Activated T-helper 17 cell treated with anti-CD3 and anti-CD28 coated beads, Interleukin-2, amount 50 U/mL, for 72 hours (primary cell): ENCODE data around the gene MAT2B. TPM values are rescaled to one million over a fixed set of nuclear protein-coding genes. Genes with fewer than 3 reads are reported as not detected.
A peak's percentile ranks its signal among the peaks of the same experiment; 100 is the strongest.

ENCODE experiments used
- ATAC-seq: fragments of 150-1000 bp; cut with Tn5 transposase; replicated peaks from 2 replicates; pipeline ENCODE4 v1.10.0; 2021; ENCODE audit warnings: mild to moderate bottlenecking, moderate library complexity
- H3K27ac Mint-ChIP-seq: one replicate; pipeline ENCODE4 v1.8.0; 2022; ENCODE audit warnings: mixed read lengths
- H3K27me3 Mint-ChIP-seq: one replicate; pipeline ENCODE4 v1.8.0; 2022; ENCODE audit warnings: mixed read lengths
- H3K36me3 Mint-ChIP-seq: one replicate; pipeline ENCODE4 v1.8.0; 2022; ENCODE audit warnings: low read depth, mild to moderate bottlenecking, mixed read lengths
- H3K4me1 Mint-ChIP-seq: one replicate; pipeline ENCODE4 v1.8.0; 2022; ENCODE audit warnings: mixed read lengths
- H3K4me3 Mint-ChIP-seq: one replicate; pipeline ENCODE4 v1.8.0; 2022; ENCODE audit warnings: mild to moderate bottlenecking, mixed read lengths
- H3K9me3 Mint-ChIP-seq: one replicate; pipeline ENCODE4 v1.8.0; 2022; ENCODE audit warnings: mixed read lengths
- total RNA-seq, 2 donors: library from RNA; stranded (reverse); gene quantifications; one replicate each; pipeline ENCODE4 v1.2.3, GENCODE V29; 2022

Gene MAT2B
- total RNA-seq, 2 donors from 2014 or later: 80.0 to 127 TPM

DNA sequence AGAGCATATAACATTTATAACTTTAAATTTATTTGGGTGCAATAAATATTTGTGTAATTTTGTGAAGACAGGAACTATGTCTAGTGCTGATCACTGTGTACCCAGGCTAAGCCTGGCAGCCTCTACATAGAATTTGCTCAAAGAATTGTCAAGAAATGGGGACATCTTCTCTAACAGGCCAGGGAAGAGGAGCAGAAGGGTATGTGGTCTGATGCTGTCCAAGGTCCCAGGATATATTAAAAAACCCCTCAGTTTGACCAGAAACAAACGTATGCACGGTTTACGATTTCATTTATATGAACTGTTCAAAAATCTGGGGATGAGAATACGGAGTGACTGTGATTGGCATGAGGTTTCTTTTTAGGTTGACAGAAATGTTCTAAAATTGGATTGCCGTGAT is 55.9 kb downstream of the MAT2B start:
- Mint-ChIP-seq H3K27ac (no peak overlapping the region), H3K4me3 (no peak overlapping the region), H3K9me3 (no peaks in the 10 kb centered on the region), H3K4me1 (no peaks in the 10 kb centered on the region), H3K27me3 (peaks cover 26% of the 10 kb centered on the region), H3K36me3 (no peaks in the 10 kb centered on the region)
- ATAC-seq: no peak

DNA sequence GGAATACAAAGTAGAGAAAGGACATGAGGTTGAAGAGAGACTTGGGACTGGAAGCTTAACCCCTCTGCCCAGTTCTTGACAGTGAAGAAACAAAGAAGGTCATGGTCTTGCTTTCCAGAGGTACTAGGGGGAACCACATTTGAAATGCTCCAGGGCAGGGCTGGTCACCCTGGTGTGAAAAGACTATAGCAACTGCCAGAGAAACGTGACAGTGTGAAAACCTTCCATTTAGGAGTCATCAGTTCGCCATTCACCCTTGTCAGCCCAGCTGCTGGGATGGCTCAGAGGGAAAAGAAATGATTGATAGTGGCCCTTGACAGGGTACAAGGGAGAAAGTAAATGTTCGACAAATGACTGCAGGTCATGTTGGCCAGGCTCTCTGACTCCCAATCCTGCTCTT is 56.7 kb downstream of the MAT2B start:
- H3K4me3 Mint-ChIP-seq: no peak overlapping the region
- no peaks in the 10 kb centered on the region for H3K9me3 Mint-ChIP-seq
- peaks cover 32% of the 10 kb centered on the region for H3K27me3 Mint-ChIP-seq
- H3K27ac Mint-ChIP-seq: no peak overlapping the region
- no peak for ATAC-seq
- H3K4me1 Mint-ChIP-seq: peaks cover 5% of the 10 kb centered on the region
- H3K36me3 Mint-ChIP-seq: no peaks in the 10 kb centered on the region

DNA sequence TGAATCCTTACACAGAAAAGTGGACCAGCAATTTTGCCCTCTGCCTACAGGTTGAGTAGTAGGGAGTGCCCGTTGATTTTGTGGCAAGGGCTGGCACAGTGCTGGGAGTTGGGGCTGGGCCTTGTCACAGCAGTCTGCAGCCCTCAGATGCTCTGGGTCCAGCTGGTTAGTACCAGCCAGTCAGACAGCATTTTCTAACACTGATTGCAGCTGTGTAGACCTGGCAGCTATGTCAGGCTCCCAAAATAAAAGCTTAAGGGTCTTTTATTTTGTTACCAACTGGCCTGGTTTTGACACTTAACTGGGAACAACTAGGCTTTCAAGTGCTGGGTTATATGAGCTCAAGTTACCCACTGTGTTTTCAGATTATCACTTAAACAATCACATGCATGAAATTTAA is 57.7 kb downstream of the MAT2B start:
- Mint-ChIP-seq H3K4me3 (no peak overlapping the region), H3K27ac (no peak overlapping the region), H3K36me3 (no peaks in the 10 kb centered on the region), H3K9me3 (no peaks in the 10 kb centered on the region), H3K27me3 (peaks cover 43% of the 10 kb centered on the region), H3K4me1 (peaks cover 5% of the 10 kb centered on the region)
- ATAC-seq: no peak

DNA sequence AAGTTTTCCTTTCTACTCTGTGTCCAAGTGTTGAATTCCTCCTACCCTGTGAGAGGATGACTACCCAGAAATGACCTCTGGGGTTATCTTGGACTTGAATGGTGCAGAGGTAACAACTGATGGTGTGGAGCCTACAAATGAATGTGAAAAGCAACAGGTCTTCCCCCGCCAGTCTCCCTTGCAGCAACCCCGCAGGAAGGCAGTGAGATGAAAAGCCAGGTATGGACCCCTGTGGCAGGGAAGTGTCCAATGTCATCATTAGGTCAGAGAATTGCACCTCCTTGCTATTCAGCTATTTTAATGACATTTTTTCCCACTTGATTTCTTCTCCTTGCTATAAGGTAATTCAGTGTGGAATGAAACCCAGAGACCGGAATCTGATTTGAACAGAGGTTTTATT is 58.5 kb downstream of the MAT2B start:
- Mint-ChIP-seq H3K27ac (no peak overlapping the region), H3K4me1 (peaks cover 5% of the 10 kb centered on the region), H3K36me3 (no peaks in the 10 kb centered on the region), H3K4me3 (no peak overlapping the region), H3K27me3 (peaks cover 46% of the 10 kb centered on the region), H3K9me3 (no peaks in the 10 kb centered on the region)
- ATAC-seq: no peak

DNA sequence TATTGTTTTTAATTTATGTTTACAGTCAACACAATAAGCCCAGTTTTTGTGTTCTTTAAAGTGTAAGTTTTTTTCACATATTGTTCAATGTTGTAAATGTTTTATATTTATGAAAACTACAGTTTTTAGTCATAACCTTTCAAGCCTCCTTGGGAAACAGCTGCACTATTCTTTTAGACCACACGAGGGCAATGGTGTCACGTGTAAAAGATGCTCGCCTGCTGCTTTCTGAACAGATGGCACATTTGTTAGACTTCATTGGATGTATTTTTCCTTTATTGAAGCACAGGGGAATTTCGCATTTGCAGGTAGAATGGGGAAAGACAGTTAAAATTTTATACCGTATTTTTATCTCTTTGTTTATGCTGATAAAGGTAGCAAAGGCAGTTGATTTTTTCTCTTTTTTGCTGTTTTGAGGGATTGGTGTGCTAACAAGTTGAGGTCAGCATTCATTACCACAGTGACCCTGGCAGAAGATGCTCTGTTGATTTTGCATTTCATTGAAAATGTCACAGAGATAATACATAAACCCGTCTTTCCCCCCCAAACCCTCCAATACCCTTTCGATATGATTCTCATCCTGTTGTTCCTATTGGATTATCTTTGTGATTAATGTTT is 59.0 kb downstream of the MAT2B start:
- Mint-ChIP-seq H3K9me3 (no peaks in the 10 kb centered on the region), H3K27ac (no peak overlapping the region), H3K27me3 (peaks cover 51% of the 10 kb centered on the region), H3K36me3 (no peaks in the 10 kb centered on the region), H3K4me3 (peak overlapping the region; percentile 33), H3K4me1 (peaks cover 5% of the 10 kb centered on the region)
- no peak for ATAC-seq

DNA sequence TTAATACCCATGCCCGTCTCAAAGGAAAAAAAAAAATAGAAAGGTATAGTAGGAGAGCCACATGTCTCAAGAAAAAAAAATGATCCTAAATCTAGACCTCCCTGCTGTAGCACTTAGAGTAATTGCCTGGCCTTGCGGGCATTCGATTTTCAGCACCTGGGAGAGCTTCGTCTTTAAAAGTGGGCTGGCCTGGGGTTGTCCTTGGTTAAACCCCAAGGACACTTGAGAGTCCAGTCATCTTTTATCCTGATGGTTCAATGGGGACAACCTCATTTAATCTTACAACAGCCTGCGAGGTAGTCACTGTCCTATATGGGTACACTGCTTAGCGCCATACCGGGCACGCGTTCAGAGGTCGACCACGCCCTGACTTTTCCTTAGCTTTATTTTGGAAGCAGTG is 60.1 kb downstream of the MAT2B start:
- Mint-ChIP-seq H3K36me3 (no peaks in the 10 kb centered on the region), H3K4me3 (peak overlapping the region; percentile 81), H3K27me3 (peaks cover 58% of the 10 kb centered on the region), H3K4me1 (peaks cover 5% of the 10 kb centered on the region), H3K9me3 (no peaks in the 10 kb centered on the region), H3K27ac (no peak overlapping the region)
- ATAC-seq: no peak

DNA sequence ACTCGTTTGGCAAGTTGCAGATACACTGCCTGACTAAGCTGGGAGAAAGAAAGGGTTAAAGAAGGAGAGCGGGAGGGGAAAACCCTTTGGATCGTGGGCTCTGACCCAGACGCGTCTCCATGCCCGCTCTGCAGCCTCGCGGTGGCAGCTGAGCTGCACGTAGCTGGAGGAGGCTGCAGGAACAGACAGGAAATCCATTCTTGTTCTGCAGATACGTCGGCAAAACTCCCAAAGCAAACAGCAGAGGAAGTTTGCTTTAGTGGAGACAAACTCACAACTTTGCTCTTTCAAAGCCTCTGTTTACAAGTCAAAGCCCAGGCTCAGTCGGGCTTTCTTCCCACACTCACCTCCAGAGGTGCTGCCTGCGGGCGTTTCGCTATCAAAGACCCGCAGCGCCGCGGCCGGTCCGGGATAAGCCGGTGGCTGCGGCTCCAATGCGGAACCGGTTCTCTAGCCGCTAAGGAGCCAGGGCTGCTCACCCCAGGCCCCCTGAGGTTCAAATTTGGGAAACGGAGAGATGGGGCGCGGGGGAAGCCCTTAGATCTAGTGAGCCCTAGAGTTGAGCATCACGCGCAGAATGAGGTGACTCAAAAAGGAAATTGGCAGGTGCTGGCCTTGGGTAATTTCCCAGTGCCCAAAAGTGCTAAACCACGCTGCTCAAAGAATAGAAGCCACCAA is 60.7 kb downstream of the MAT2B start:
- H3K36me3 Mint-ChIP-seq: no peaks in the 10 kb centered on the region
- H3K27ac Mint-ChIP-seq: peak overlapping the region; percentile 23
- H3K4me3 Mint-ChIP-seq: peak overlapping the region; percentile 81
- no peaks in the 10 kb centered on the region for H3K9me3 Mint-ChIP-seq
- ATAC-seq: peak; percentile 90
- H3K27me3 Mint-ChIP-seq: peaks cover 58% of the 10 kb centered on the region
- peaks cover 5% of the 10 kb centered on the region for H3K4me1 Mint-ChIP-seq

DNA sequence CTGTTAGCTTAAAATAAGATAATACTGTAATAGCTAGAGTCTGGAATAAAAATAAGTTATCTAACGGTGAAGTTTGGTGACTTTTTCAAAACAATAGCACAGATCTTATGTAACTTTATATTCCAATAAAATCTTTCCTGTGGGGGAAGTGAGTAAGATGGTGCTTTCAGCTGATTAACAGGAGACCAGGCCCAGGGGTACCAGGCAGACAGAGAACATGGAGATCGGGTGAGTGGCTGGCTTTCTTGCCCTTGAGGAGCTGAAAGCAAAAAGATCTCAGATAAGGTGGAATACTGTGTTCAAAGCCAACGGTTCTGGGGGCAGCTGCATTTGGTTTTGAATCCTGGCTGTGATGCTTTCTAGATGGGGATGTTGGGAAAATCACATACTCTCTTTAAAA is 61.3 kb downstream of the MAT2B start:
- peak; percentile 22 for ATAC-seq
- H3K4me3 Mint-ChIP-seq: peak overlapping the region; percentile 81
- peaks cover 54% of the 10 kb centered on the region for H3K27me3 Mint-ChIP-seq
- H3K9me3 Mint-ChIP-seq: no peaks in the 10 kb centered on the region
- H3K36me3 Mint-ChIP-seq: no peaks in the 10 kb centered on the region
- H3K4me1 Mint-ChIP-seq: peaks cover 5% of the 10 kb centered on the region
- no peak overlapping the region for H3K27ac Mint-ChIP-seq

DNA sequence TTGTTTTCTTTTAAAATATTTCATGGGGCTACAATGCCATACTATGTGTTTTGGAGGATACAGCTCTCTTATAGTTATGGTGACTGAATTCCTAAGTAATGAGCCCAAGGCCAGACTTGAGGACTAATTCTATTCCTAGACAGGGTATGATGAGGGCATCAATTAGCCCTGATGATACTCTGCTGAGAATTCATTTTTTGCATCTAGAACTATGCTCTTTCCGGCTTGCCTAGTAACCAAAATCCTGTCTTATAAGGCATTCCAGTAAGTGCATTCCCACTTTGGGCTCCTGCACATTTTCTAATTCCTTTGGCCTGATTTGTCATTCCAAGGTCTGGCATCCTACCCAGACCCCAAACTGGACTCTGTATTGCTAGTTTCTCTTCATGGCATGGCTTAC is 62.4 kb downstream of the MAT2B start:
- no peak for ATAC-seq
- no peak overlapping the region for H3K27ac Mint-ChIP-seq
- H3K36me3 Mint-ChIP-seq: no peaks in the 10 kb centered on the region
- H3K27me3 Mint-ChIP-seq: peaks cover 55% of the 10 kb centered on the region
- H3K4me3 Mint-ChIP-seq: no peak overlapping the region
- H3K4me1 Mint-ChIP-seq: peaks cover 5% of the 10 kb centered on the region
- H3K9me3 Mint-ChIP-seq: no peaks in the 10 kb centered on the region

Other genes starting within 250 kb of the MAT2B start
- gene CCNG1, start 68.0 kb upstream of the MAT2B start, total RNA-seq: 100 to 1,000 TPM; 198 to 200 TPM
- gene NUDCD2, start 45.5 kb upstream of the MAT2B start, total RNA-seq: 10 to 100 TPM; 46.5 to 55.7 TPM
- 10 to 100 TPM; 68.0 to 79.8 TPM for gene HMMR, start 45.0 kb upstream of the MAT2B start, total RNA-seq